Breast epithelium (tissue), 3 donors: Measurements from ENCODE around the gene GIPC1.

Experiments used
- CTCF ChIP-seq, 3 donors: fragments of 450-650 bp; IDR thresholded peaks; one replicate each; pipeline ENCODE4 v1.5.1; 2016 to 2017; ENCODE audit warnings: antibody characterized with exemption in 3 of 3, mild to moderate bottlenecking in 3 of 3, moderate library complexity in 3 of 3
- POLR2A ChIP-seq: fragments of 450-650 bp; IDR thresholded peaks from one replicate; pipeline ENCODE4 v1.6.1; 2016; ENCODE audit warnings: antibody characterized with exemption, mild to moderate bottlenecking, moderate library complexity

GRCh38 chr19:14496834-14497227 is 904 bp upstream of the GIPC1 start:
- TF ChIP-seq CTCF (IDR thresholded peaks at IDR 0.05) (no peak), POLR2A (no peak)
